ENCODE results near the gene PARD6B.

Gene PARD6B

GRCh38 chr20:50709636-50709973 is 21.8 kb upstream of the PARD6B start:
- ATAC-seq = no peak
- TF ChIP-seq ZFP30 (CRISPR knock-in tag; IDR thresholded peaks at IDR 0.05) = no peak
- TF ChIP-seq, protein P1, sequence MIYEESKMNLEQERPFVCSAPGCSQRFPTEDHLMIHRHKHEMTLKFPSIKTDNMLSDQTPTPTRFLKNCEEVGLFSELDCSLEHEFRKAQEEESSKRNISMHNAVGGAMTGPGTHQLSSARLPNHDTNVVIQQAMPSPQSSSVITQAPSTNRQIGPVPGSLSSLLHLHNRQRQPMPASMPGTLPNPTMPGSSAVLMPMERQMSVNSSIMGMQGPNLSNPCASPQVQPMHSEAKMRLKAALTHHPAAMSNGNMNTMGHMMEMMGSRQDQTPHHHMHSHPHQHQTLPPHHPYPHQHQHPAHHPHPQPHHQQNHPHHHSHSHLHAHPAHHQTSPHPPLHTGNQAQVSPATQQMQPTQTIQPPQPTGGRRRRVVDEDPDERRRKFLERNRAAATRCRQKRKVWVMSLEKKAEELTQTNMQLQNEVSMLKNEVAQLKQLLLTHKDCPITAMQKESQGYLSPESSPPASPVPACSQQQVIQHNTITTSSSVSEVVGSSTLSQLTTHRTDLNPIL (CRISPR knock-in tag; IDR thresholded peaks at IDR 0.05; ENCODE audit: low read depth) = no peak
- TF ChIP-seq SNAI2 (CRISPR knock-in tag; IDR thresholded peaks at IDR 0.05) = no peak
- no peak for TF ChIP-seq ARNTL (CRISPR knock-in tag; IDR thresholded peaks at IDR 0.05; ENCODE audit: borderline replicate concordance, low read depth)
- TF ChIP-seq GLIS3 (CRISPR knock-in tag; IDR thresholded peaks at IDR 0.05) = no peak

GRCh38 chr20:50710492-50711063 is 20.8 kb upstream of the PARD6B start:
- no peak for ATAC-seq
- no peak for TF ChIP-seq ZNF70 (CRISPR knock-in tag; IDR thresholded peaks at IDR 0.05)
- TF ChIP-seq, protein P1 (CRISPR knock-in tag; IDR thresholded peaks at IDR 0.05; ENCODE audit: low read depth) = no peak

- ATAC-seq = no peak
- TF ChIP-seq ZNF565 (CRISPR knock-in tag; conservative IDR thresholded peaks at IDR 0.05; ENCODE audit: low read depth) = no peak
- TF ChIP-seq TOX (CRISPR knock-in tag; IDR thresholded peaks at IDR 0.05; ENCODE audit: borderline replicate concordance) = no peak
- no peak for TF ChIP-seq POU6F1 (CRISPR knock-in tag; IDR thresholded peaks at IDR 0.05; ENCODE audit: borderline replicate concordance, low read depth)
- no peak for TF ChIP-seq ZFP3 (CRISPR knock-in tag; IDR thresholded peaks at IDR 0.05)
- no peak for TF ChIP-seq ZNF70 (CRISPR knock-in tag; IDR thresholded peaks at IDR 0.05)
- no peak for TF ChIP-seq ESRRG (CRISPR knock-in tag; IDR thresholded peaks at IDR 0.05)
- TF ChIP-seq OSR1 (CRISPR knock-in tag; IDR thresholded peaks at IDR 0.05) = no peak
- no peak for TF ChIP-seq GLIS3 (CRISPR knock-in tag; IDR thresholded peaks at IDR 0.05)
- TF ChIP-seq ZFP30 (CRISPR knock-in tag; IDR thresholded peaks at IDR 0.05) = no peak
- no peak for TF ChIP-seq SNAI2 (CRISPR knock-in tag; IDR thresholded peaks at IDR 0.05)
- TF ChIP-seq, protein P2, sequence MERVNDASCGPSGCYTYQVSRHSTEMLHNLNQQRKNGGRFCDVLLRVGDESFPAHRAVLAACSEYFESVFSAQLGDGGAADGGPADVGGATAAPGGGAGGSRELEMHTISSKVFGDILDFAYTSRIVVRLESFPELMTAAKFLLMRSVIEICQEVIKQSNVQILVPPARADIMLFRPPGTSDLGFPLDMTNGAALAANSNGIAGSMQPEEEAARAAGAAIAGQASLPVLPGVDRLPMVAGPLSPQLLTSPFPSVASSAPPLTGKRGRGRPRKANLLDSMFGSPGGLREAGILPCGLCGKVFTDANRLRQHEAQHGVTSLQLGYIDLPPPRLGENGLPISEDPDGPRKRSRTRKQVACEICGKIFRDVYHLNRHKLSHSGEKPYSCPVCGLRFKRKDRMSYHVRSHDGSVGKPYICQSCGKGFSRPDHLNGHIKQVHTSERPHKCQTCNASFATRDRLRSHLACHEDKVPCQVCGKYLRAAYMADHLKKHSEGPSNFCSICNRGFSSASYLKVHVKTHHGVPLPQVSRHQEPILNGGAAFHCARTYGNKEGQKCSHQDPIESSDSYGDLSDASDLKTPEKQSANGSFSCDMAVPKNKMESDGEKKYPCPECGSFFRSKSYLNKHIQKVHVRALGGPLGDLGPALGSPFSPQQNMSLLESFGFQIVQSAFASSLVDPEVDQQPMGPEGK (CRISPR knock-in tag; IDR thresholded peaks at IDR 0.05; ENCODE audit: borderline replicate concordance) = no peak
- TF ChIP-seq ZC3H10 (CRISPR knock-in tag; IDR thresholded peaks at IDR 0.05) = no peak
- TF ChIP-seq TCF4 (CRISPR knock-in tag; IDR thresholded peaks at IDR 0.05; ENCODE audit: borderline replicate concordance) = no peak
- TF ChIP-seq ISL1 (CRISPR knock-in tag; IDR thresholded peaks at IDR 0.05) = no peak
- TF ChIP-seq, protein P3, sequence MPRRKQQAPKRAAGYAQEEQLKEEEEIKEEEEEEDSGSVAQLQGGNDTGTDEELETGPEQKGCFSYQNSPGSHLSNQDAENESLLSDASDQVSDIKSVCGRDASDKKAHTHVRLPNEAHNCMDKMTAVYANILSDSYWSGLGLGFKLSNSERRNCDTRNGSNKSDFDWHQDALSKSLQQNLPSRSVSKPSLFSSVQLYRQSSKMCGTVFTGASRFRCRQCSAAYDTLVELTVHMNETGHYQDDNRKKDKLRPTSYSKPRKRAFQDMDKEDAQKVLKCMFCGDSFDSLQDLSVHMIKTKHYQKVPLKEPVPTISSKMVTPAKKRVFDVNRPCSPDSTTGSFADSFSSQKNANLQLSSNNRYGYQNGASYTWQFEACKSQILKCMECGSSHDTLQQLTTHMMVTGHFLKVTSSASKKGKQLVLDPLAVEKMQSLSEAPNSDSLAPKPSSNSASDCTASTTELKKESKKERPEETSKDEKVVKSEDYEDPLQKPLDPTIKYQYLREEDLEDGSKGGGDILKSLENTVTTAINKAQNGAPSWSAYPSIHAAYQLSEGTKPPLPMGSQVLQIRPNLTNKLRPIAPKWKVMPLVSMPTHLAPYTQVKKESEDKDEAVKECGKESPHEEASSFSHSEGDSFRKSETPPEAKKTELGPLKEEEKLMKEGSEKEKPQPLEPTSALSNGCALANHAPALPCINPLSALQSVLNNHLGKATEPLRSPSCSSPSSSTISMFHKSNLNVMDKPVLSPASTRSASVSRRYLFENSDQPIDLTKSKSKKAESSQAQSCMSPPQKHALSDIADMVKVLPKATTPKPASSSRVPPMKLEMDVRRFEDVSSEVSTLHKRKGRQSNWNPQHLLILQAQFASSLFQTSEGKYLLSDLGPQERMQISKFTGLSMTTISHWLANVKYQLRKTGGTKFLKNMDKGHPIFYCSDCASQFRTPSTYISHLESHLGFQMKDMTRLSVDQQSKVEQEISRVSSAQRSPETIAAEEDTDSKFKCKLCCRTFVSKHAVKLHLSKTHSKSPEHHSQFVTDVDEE (CRISPR knock-in tag; IDR thresholded peaks at IDR 0.05) = no peak
- TF ChIP-seq, protein P1 (CRISPR knock-in tag; IDR thresholded peaks at IDR 0.05; ENCODE audit: low read depth) = no peak
- TF ChIP-seq PPARA (CRISPR knock-in tag; IDR thresholded peaks at IDR 0.05; ENCODE audit: borderline replicate concordance) = no peak
- no peak for TF ChIP-seq BACH2 (CRISPR knock-in tag; IDR thresholded peaks at IDR 0.05; ENCODE audit: borderline replicate concordance)
- TF ChIP-seq CSDC2 (CRISPR knock-in tag; IDR thresholded peaks at IDR 0.05) = no peak
Measured at GRCh38 chr20:50711113-50711825, 20.1 kb upstream of the PARD6B start.
